NCI-H1092 (cell line): ENCODE results near the gene MED7.

ENCODE experiments used
- DNase-seq: peaks from one replicate; lab custom pipeline; 2025; lab: John Stamatoyannopoulos, UW

MED7 gene

DNA sequence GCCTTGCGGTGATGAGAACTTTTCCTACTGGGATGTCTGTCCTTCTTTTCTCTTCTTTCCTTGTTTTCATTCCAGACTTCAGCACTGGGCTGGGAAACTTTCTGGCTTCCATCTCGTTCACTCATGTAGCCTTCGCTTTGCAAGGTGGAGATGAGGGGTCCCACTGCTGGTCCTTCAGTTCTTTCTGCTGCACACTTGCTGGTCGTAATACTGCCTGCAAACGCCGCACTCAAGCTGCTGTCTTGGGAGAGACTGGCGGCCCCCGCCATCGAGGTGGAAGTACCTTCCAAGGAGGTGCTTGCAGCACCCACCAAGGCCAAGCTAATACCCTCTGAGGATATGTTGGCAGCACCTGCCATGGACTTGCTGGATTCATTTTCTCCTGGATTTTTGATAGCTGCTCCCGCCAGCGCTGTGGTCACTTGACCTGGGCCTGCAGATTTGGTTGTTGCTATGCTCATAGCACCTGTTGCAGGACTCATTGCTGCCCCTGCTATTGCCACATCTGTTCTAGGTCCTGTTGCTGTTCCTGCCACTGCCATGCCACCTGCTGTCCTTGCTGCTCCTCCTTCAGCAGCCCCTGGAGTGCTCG lies 20.4 kb upstream of the MED7 start:
- DNase-seq, result no peak

DNA sequence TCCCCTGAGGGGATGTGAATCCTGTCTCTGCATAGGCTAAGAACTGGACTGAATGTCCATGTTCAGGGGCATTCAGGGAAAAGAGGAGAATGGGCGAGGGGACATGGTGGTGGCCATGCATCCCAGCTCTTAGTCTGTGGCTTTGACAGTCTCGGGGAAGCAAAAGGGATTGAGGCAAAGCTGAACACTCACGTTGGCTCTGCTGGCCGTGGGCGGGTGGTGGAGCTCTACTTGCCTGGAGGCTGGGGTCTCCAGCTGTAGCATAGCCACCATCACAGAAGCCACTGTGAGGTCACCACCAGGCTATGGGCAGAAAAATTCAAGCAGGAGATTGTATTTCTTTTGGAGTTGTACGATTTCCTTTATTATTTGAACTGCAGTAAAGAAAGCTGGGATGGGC lies 19.3 kb upstream of the MED7 start:
- DNase-seq, result no peak

GRCh38 chr5:157160001-157160400 lies 17.3 kb upstream of the MED7 start:
- DNase-seq, result no peak

- no peak for DNase-seq
Measured at GRCh38 chr5:157159209-157159751, 16.6 kb upstream of the MED7 start.

- no peak for DNase-seq
Measured at GRCh38 chr5:157157293-157157891, 14.7 kb upstream of the MED7 start.

DNA sequence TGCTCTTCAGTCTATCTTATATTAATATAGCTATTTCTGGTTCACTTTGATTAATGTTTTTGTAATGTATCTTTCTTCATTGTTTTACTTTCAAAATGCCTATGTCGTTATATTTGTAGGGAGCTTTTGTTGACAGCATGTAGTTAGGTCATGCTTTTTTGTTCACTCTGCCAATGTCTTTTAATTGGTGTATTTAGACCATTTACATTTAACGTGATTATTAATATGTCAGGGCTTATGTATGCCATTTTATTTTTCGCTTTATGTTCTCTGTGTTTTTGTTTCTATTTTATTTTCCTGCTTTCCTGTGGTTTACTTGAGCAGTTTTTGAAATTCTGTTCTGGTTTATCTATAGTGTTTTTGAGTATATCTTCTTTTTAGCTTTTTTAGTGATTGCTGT lies 12.6 kb upstream of the MED7 start:
- no peak for DNase-seq

- no peak for DNase-seq
Measured at GRCh38 chr5:157150995-157151394, 8.3 kb upstream of the MED7 start.

- peak; percentile 14 for DNase-seq
Measured at GRCh38 chr5:157148734-157149615, 6.3 kb upstream of the MED7 start.

DNA sequence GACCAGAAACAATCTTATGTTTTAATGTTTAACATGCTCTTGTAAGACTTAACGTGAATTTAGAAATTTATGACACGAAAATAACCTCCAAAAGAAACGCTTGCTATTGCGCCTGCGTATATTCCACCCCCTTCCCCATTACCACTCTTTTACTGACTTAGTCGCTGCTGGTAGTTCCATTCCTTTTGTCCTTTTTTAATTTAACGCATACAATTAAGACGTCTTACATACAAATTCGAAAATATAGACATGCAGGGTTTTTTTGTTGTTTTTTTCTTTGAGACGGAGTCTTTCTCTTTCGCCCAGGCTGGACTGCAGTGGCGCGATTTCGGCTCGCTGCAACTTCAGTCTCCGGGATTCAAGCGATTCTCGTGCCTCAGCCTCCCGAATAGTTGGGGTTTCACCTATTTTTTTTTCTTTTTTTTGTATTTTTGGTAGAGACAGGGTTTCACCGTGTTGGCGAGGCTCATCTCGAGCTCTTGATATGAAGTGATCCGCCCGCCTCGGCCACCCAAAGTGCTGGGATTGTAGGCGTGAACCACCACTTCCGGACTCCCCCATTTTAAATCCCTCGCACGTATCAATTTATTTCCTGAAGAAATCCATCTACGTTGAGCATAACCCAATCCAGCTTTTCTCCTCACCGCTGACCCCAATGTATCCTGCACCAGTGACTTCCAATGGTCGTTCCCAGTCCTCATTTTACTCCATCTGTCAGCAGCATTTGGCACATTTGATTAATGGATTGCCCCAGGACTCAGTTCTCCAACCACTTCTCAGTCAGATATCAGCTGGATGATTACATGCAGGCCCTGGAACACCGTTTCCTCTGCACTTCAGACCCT lies 684 bp upstream of the MED7 start:
- DNase-seq, result peak; percentile 60

DNA sequence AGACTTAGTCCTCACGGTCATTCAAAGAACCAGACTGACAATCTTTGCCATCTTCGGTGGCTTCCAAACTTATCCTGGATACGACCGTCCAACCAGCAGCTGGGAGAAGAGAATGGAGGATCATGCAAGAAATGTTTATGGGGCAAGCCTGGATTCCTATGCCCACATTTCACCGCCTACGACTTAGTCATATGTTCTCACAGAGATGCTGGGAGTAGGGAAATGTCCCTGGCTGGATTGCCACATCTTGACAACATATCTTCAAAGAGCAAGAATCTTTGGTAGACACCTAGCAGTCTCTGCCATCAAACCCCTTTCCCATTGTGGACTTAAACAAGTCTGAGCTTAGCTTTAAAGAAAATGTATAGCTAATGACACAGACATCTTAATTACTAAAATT lies 5.0 kb downstream of the MED7 start:
- DNase-seq, result no peak

GRCh38 chr5:157132281-157132612 lies 10.4 kb downstream of the MED7 start:
- no peak for DNase-seq

DNA sequence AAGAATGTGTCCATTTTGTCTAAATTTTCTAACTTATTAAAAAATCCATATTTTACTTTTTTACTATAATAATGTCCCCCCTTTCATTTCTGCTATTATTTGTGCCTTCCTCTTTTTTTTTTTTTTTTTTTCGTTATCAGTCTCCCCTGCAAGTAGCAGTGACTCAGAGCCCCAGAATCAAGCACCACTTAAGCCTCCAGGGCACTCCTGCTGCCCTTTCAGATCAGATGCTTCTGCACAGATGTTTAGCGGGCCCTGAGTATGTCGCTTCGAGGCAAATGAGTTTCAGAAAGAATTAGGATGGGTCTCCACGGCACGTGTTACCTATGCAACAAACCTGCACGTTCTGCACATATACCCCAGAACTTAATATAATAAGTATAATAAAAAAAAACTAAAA lies 11.7 kb downstream of the MED7 start:
- no peak for DNase-seq

GRCh38 chr5:157121709-157122108 lies 21.0 kb downstream of the MED7 start:
- DNase-seq, result no peak

DNA sequence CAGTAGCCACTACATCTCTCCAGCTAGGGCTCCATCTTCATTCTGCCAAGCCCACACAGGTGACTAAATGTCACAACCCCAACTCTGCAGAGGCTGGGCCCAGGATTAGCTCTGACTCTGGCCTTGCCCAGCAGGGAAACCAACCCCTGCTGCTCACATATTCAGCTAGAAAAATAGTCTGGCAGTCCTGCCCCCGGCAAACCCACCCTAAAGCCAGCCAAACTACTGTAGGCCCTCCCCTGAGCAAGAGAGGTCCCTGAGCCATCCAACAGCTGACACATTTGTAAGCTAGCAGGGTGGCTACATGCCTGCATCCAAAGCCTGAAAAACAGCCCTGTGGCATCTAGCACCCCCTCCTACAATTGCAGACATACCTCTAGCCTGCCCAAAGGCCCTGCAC lies 22.6 kb downstream of the MED7 start:
- DNase-seq, result no peak

GRCh38 chr5:157116483-157116954 lies 26.1 kb downstream of the MED7 start:
- DNase-seq, result no peak

DNA sequence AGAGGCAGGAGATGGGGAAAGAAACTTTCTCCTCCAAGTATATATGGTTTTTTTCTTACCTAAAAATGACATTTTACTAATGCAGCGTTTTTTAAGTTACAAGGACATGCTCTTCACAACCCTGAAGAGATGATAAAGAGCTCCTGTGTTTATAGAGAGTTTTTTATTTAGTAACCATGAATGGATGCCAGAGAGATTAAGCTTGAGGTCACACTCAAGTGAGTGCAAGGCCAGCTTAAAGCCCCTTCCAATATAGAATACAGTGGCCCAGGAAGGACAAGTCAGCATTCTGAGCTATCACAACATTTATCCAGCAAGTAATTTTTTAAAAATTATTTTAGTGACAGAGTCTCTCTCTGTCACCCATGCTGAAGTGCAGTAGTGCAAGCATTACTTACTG lies 27.2 kb downstream of the MED7 start:
- no peak for DNase-seq

- DNase-seq, result no peak
Measured at GRCh38 chr5:157115012-157115411, 27.7 kb downstream of the MED7 start.

DNA sequence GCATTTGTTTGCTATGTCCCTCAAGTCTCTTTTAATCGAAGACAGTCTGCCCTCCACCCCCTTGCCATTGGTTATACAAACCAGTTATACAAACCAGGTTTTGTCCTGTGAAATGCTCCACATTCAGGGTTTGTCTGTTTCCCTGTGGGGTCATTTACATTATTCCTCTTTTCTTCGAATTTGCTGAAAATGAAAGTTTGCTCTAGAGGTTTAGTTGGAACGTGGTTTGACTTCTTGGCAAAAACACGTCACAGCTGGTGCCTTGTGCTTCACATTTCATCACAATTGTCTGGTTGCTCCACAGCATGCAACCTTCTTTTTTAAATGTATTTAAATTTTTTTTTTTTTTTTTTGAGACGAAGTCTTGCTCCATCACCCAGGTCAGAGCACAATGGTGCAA lies 29.7 kb downstream of the MED7 start:
- DNase-seq, result no peak

GRCh38 chr5:157109744-157110143 lies 32.9 kb downstream of the MED7 start:
- DNase-seq, result no peak

- no peak for DNase-seq
Measured at GRCh38 chr5:157108976-157109375, 33.7 kb downstream of the MED7 start, which contains the start of gene HAVCR2. TSS of gene HAVCR2 (minus strand) at chr5:157109044. CDS start at chr5:157108983, 61 bp downstream.

DNA sequence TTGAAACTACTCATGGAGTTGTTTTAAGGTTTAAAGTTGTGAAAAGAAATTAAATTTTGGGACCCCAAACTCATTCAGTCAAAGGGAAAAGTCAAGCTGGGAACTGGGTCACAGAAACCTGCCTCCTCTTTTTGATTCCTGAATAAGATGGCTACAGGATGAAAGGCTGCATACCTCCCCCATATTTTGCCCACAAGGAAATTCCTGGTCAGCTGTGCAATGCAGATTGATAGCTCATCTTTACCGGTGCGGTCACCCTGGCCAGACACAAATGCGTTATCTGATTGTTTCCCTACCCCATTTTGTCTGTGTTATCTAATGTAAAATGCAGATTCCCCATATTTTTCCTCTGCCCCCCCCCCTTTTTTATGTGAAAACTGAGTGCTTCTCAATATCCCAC lies 35.2 kb downstream of the MED7 start:
- DNase-seq, result no peak
